Fibroblast of lung (primary cell): ENCODE measurements around the gene IGSF23.

Experiments used
- EZH2 ChIP-seq: IDR thresholded peaks from 2 replicates; pipeline ENCODE4 v1.5.1; 2012; ENCODE audit warnings: low read length, control low read depth, mild to moderate bottlenecking; ENCODE audit errors: missing control alignments
- TF ChIP-seq, protein P1 (sequence below), 2 donors: IDR thresholded peaks in 1 of 2; conservative IDR thresholded peaks in 1 of 2; 1 replicate in 1 of 2; 2 replicates in 1 of 2; pipeline ENCODE4 v1.5.1; 2011 to 2012; ENCODE audit warnings: low read length in 2 of 2, control low read depth in 1 of 2, inconsistent platforms in 1 of 2, low read depth in 1 of 2, mild to moderate bottlenecking in 1 of 2

DNA sequence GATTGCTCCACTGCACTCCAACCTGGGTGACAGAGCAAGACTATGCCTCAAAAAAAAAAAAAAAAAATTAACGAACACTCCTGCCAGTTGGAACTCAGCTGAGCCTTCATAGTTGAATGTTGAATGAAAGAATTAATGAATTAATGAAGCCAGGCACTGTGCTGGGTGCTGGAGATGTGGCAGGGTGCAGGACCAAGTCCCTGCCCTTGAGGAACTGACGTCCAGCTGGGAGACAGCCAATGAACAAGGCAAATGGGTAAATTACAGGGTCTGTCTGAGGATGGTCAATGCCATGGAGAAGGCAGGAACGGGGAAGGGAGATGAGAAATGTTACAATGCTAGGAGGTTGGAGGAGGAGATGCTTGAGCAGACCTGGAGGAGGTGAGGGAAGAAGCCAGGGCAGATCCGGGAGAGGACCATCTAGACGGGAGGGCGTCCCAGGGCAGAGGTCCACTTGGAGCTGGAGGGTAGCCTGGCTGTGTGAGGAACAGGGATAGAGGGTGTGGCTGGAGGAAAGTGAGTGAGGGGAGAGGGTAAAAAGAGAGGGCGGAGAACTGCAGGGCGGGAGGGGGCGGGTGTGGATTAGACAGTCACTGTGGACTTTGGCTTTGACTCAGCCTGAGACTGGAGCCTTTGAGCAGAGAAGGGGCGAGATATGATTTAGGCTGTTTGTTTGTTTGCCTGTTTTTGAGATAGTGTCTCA lies 16.8 kb upstream of the IGSF23 start:
- TF ChIP-seq, protein P1, sequence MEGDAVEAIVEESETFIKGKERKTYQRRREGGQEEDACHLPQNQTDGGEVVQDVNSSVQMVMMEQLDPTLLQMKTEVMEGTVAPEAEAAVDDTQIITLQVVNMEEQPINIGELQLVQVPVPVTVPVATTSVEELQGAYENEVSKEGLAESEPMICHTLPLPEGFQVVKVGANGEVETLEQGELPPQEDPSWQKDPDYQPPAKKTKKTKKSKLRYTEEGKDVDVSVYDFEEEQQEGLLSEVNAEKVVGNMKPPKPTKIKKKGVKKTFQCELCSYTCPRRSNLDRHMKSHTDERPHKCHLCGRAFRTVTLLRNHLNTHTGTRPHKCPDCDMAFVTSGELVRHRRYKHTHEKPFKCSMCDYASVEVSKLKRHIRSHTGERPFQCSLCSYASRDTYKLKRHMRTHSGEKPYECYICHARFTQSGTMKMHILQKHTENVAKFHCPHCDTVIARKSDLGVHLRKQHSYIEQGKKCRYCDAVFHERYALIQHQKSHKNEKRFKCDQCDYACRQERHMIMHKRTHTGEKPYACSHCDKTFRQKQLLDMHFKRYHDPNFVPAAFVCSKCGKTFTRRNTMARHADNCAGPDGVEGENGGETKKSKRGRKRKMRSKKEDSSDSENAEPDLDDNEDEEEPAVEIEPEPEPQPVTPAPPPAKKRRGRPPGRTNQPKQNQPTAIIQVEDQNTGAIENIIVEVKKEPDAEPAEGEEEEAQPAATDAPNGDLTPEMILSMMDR (conservative IDR thresholded peaks at IDR 0.05 in 1 of 2, IDR thresholded peaks at IDR 0.05 in 1 of 2; ENCODE audit: low read depth in 1 of 2, low read length in 2 of 2): no peak
- no peak for TF ChIP-seq EZH2
